ENCODE measurements around the gene PDCD5.
"Not testable (repeated sequence)": the region's sequence is repeated elsewhere in the genome, so short reads cannot be mapped to it uniquely, and the experiment has no call there.

Gene PDCD5

DNA sequence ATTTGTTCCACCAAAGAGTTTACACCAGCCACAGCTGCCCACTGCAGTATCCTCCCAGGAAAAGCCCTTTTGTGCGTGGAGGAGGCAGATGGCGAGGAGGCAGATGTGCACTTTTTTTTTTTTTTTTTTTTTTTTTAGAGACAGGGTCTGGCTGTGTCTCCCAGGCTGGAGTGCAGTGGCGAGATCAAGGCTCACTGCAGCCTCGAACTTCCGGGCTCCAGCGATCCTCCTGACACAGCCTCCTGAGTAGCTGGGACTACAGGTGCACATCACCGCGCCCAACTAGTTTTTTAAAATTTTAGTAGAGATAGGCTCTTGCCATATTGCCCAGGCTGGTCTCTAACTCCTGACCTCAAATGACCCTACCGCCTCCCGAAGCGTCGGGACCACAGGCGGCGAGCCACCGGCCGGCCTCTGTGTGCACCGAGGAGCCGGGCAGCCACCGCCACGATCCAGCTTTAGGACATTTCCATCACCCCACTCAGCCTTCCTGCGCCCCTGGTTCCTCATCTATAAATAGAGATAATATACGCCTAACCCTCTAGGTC lies 563 bp upstream of the PDCD5 start:
- no peak for DNase-seq (ENCODE audit: low spot score)

DNA sequence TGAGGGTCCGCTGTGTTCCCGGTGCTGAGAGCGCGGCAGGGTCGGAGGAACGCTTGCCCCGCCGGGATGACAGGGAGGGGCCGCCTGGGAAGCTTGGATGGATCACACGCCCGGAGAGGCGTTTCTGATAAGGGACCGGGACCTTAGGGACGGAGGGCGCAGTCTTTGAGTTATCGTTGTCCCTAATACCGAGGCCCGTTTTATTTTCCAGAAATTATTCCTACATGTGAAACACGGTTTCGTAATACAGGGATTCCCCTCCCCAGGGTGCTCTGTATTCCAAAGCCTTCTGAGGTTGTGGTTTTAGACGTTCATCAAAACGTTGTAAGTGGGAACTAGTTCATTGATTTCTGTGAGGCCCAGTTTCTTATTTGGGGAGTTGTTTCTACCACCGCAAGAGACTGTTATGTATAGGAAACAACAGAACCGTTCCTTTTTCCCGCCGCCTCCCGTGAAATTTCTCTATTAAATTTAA lies 752 bp downstream of the PDCD5 start:
- DNase-seq (ENCODE audit: low spot score) = no peak

DNA sequence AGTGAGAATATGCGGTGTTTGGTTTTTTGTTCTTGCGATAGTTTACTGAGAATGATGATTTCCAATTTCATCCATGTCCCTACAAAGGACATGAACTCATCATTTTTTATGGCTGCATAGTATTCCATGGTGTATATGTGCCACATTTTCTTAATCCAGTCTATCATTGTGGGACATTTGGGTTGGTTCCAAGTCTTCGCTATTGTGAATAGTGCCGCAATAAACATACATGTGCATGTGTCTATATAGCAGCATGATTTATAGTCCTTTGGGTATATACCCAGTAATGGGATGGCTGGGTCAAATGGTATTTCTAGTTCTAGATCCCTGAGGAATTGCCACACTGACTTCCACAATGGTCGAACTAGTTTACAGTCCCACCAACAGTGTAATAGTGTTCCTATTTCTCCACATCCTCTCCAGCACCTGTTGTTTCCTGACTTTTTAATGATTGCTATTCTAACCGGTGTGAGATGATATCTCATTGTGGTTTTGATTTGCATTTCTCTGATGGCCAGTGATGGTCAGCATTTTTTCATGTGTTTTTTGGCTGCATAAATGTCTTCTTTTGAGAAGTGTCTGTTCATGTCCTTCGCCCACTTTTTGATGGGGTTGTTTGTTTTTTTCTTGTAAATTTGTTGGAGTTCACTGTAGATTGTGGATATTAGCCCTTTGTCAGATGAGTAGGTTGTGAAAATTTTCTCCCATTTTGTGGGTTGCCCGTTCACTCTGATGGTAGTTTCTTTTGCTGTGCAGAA lies 6.9 kb downstream of the PDCD5 start:
- DNase-seq (ENCODE audit: low spot score) = not testable (repeated sequence)

DNA sequence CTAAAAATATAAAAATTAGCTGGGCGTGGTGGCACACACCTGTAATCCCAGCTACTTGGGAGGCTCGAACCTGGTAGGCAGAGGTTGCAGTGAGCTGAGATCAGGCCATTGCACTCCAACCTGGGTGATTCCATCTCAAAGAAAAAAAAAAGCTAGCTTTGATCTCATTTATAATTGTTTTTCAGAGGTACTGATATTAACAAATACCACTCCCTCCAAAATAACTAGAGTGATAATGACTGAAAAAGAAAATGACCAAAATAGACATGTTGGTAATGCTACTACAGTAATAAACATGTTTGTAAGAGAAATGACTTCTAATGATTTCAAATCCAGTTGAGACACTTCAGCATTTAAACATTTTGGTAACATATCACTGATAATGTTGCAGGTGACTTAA lies 13.0 kb downstream of the PDCD5 start:
- DNase-seq (ENCODE audit: low spot score) = no peak

DNA sequence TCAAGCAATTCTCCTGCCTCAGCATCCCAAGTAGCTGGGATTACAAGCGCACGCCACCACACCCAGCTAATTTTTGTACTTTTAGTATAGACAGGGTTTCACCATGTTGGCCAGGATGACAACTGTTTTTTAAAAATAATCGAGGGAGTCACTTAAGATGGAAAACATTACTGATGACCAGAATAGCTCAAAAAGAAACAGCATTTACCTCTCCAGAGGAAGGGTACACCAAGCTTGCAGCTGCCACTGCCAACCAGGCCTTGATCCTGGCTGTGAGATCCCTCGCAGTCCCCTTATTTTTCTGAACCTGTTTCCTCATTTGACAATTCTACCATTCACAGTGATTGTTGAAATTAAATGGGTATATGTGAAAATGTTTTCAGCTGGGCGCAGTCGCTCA lies 14.5 kb downstream of the PDCD5 start:
- no peak for DNase-seq (ENCODE audit: low spot score)

DNA sequence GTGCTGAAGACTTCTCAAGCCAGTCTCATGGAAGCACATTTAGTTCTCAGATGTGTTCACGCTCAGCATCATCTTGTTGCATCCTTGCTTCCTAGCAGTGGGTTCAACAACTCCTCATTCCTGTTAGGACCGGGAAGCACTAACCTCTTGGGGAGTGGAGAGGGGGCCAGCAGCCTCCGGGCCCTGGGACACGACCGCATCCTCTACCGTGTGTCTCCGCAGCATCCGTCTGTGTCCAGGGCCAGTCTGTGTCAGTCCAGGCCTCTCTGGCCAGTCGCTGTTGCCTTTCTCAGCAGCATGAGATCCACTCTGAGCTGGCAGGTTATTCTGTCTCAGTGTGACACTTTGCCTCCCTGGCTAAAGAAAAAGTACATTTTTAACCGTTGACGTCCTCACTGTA lies 17.0 kb downstream of the PDCD5 start:
- DNase-seq (ENCODE audit: low spot score) = no peak

DNA sequence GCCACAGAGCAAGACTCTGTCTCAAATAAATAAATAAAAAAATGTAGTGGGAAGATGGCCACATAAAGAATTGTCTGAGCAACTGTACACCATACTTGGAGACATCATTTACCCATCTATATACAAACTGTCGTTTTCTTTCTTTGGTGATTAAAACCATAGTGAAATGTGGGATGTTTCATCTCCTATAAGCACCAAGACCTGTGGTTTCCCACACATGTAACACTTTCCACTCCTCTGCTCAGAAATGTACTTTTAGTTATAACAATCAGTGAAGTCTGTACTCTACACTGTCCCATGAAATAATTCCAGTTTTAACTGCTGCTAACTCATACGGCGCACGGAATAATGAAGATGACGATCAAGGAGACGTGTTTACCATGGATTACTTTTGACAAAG lies 18.3 kb downstream of the PDCD5 start:
- peak; percentile 2 for DNase-seq (ENCODE audit: low spot score)

DNA sequence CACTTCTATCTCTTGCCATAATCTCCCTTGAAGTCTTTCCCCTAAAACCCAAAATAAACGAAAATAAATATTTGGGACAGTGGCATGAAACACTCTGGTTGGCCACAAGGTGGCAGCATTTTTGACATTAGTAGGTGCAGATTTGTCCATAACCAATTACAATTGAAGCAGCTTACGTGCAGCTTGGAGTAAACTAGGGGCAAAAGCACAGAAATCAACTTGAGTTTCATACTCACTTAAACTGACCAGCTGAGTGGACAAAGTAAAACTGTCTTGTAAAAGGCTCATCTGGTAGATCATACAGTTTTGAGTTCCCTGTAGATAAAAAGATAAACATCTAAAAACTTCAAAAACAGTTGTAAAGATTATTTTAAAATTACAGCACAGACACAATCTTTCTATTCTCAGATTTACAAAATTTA lies 18.8 kb downstream of the PDCD5 start:
- DNase-seq (ENCODE audit: low spot score) = peak; percentile 49

DNA sequence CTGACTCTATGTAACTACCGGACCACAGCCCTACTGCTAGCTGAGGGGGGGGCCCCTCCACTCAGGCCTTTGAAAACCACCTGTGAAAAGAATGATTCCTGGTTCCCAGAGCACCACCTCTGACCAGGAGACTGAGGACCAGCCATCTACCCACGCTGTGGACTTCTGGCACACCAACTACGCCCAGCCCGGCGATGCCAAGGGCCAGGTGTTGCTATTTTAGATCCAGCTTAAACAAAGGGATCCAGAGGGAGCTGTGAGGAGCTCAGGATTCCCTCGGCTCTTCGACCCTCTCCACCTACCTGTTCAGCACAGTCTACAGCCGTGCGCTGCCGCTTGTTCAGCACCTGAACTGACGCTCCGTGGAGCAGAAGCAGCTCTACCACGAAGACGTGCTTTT lies 23.0 kb downstream of the PDCD5 start:
- DNase-seq (ENCODE audit: low spot score) = no peak

DNA sequence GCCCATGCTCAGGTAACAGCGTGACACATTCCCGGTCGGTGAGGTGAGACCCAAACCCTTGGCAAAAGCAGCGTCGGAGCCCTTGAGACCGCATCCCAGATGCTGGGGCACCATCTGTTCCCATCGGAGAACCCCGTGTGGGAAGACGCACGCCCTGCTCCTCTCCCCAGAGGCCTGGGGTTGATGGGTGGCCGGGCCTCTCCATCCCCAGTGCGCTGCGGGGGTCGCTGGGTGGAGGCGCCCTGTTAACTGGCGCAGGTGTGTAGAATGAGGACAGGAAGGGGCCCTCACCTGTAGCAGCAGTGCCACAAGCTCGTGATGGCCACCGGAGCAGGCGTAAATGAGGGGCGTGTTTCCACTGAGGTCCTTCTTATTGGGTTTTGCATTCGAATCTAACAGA lies 24.6 kb downstream of the PDCD5 start:
- no peak for DNase-seq (ENCODE audit: low spot score)

DNA sequence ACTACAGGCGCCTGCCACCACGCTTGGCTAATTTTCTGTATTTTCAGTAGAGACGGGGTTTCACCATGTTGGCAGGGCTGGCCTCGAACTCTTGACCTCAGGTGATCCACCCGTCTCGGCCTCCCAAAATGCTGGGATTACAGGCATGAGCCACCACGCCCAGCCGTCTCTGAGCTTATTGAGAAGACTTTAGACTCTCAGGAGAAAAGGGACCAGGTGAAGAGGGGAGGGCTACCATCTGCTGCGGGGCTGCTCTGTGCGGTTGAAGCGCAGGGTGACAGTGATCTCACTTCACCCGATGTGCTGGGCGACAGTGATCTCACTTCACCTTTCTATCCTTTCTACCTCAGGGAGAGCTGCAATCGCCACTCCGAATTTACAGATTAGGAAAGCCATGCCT lies 25.3 kb downstream of the PDCD5 start:
- DNase-seq (ENCODE audit: low spot score) = no peak

DNA sequence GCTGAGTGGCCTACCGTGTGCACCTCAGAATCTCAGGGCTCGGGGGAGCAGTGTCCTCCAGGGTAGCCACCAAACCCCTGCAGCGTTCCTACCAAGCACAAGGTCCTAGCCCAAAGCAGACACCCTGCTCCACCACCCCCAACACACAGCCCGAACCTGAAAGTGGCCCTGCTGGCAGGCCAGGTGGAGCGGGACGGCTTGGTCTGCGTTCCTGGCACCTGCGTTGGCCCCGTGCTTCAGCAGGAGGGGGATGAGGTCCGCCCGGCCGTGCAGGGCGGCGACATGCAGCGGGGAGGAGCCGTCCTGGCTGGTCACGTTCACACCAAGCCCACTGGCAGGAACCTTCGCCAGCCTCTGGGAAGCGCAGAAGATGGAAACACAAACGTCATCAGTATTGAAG lies 26.5 kb downstream of the PDCD5 start:
- DNase-seq (ENCODE audit: low spot score) = no peak

DNA sequence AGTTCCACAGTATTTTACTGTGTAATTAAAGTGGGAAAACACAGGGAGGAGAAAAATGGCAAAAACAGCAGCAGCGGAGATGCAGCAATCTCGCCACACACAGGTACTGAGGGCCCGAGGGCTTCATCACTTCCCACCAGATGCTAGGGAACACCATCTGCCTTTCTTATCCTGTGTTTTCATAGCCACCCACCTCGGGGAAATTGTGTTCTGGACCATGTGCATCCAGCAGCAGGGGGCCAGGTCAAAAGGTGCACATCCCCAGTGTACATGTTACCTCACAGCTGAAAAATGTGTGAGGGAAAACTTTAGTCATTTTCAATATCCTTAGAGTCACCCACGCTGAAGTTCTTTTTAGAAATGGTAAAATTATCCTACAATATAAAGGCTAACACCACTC lies 30.2 kb downstream of the PDCD5 start:
- no peak for DNase-seq (ENCODE audit: low spot score)

DNA sequence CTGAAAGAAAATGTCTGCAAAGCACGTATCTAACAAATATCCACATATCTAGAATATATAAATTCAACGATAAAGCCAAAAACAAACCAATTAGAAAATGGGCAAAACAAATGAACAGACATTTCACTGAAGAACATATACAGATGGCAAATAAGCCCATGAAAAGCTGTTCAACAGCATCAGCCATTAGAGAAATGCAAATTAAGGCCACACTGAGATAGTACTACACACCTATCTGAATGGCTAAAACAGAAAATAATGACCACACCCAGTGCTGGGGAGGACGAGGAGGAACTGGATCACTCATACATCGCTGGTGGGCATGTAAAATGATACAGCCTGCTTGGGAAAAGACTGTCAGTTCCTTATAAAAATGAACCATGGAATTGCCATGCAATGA lies 32.0 kb downstream of the PDCD5 start:
- DNase-seq (ENCODE audit: low spot score) = no peak

DNA sequence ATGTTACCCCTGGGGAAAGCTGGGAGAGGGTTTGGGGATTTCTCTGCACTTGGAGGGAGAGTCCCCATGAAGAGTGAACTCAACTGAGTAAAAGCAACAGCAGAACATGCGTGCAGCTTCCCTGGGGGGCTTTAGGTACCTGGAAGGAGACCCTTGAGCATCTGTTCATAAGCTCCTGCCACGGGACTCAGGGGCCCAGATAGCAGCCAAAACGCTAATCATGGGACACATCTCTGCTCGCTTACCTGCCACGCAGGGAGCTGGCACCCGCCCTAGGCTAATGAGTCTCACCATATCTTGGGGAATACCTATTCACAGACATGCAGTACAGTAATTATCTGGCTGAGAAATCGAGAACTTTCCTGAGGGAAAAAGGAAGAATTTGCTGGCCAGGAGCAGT lies 33.9 kb downstream of the PDCD5 start:
- no peak for DNase-seq (ENCODE audit: low spot score)

DNA sequence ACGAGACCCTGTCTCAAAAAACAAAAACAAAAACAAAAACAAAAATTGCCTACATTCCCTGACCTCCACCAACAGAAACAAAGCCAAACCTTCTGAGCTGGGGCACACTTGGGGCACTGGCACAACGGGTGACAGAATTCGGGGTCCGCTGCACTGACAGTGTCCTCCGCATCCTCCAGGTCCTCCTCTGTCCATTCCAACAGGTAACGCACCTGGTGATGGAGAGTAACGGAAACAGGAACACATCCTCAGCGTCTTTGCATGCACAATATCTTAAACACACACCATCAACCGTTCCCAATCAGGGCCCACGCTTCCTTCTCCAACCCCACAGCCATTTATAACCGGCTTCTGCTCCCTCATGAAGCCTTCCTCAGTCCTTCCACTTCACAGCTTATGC lies 34.6 kb downstream of the PDCD5 start:
- DNase-seq (ENCODE audit: low spot score) = no peak

DNA sequence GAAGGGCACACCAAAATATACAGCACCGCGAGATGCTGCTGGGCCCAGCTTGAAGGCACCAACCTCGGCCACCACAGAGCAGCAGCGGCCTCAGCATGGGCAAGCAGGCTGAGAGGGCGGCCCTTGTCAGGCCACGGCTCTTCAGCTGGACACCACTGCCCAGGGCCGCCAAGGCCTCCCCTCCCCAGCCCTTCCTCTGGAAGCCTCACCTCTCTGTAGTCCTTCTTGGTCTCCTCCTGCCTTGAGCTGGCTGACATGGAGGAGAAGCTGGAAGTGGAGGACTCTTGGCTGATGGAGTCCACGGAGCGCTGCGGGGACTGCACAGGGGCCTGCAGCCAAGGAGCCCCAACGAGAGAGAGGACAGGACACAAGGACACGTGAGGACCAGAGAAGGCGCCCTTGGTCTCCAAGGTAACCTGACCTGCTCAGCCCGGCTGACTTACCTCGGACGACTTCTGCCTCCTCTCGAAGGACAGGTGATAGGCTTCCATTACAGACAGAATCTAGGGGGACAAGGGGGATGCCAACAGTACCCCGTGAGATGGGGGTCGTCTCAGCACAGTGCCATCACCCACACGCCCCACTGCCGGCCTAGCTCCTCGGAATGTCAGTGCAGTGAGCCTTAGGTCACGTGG lies 38.2 kb downstream of the PDCD5 start:
- DNase-seq (ENCODE audit: low spot score) = no peak

DNA sequence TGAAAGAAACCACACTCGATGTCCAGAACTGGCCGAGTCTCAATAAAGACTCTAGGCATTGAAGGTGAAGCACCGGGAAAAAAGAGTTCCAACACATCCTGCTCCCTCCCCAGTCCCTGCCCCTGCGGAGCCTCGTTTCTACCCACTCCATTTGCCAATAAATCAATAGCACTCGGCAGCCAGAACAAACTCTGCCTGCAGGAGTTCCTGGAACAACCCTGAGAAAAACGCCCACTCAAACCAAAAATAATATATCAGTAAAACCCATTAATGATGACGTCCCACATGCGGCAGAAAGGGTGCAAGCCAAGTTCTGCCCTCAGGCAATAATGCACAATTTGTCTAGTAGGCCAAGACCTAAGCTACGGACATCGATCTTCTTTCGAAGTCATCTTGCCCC lies 41.0 kb downstream of the PDCD5 start:
- DNase-seq (ENCODE audit: low spot score) = no peak

DNA sequence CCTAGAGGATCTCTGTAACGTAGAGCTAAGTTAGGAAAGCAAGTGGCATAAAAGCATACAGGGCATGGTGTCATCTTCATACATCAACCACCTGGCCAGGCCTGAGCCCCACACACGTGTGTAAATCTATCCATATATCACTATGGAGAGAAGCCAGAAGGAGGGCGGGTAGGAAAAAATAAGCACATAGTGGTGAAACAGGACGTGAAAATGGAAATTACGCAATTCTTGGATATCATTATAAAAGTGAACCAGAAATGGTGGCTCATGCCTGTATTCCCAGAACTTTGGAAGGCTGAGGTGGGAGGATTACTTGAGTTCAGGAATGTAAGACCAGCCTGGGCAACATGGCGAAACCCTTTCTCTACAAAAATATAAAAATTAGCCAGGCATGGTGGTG lies 43.4 kb downstream of the PDCD5 start:
- DNase-seq (ENCODE audit: low spot score) = no peak

DNA sequence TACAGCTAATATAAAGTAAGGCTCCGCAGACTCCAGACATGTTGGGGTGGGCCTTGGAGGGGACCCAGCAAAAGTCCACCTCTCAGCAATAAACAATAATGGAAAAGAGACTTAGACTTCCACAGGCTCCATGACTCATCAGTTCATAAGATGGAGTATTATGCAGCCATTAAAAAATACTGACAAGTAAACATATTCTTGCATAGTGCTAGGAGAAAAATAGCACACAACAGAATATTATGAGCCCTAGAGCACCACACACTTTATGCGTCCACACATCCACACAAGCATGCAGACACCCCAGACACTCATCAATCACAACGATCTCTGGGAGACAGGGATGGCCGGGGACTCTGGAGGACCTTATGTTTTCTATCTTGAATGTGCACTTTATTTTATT lies 46.0 kb downstream of the PDCD5 start:
- no peak for DNase-seq (ENCODE audit: low spot score)

DNA sequence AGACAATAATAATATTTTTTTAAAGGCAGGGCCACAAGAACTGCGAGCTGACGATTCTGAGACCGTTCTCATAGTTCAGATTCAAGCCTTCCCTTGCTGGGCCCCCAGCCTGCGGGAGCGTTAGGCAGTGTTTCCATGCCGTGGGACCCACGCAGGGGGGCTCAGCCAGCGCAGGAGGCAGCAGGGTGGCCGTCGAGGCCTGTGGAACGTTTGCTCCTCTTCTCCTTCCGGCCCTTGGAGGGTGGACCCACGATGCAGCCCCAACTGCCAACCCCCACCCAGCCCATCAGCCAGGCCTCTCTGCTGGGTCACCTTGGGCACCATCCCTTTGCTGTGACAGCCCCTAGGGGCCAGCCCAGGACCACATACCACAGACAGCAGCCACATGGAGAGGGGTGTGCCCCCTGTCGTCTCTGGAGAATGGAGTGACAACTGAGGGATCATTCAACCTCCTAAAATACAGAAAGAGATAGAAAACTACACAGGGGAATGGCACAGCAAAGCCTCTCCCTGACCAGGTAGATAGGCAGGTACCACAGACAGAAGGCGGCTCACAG lies 46.8 kb downstream of the PDCD5 start:
- DNase-seq (ENCODE audit: low spot score) = no peak

DNA sequence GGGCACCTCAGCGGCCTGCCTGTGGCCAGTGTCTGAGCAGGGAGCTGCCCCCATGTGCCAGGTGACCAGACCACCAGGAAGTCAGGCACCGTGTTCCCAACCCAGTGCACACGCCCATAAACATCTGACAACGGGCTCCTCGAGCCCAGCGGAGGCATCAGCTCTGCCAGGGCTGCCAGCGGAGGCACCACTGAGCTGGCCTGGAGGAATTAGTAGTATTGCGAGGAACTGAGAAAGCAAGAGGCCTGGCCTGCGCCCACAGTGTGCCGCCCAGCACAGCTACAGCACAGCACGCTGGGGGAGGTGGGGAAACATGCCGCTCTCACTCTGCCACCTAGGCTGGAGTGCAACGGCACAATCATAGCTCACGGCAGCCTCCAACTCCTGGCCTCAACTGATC lies 49.3 kb downstream of the PDCD5 start:
- no peak for DNase-seq (ENCODE audit: low spot score)

DNA sequence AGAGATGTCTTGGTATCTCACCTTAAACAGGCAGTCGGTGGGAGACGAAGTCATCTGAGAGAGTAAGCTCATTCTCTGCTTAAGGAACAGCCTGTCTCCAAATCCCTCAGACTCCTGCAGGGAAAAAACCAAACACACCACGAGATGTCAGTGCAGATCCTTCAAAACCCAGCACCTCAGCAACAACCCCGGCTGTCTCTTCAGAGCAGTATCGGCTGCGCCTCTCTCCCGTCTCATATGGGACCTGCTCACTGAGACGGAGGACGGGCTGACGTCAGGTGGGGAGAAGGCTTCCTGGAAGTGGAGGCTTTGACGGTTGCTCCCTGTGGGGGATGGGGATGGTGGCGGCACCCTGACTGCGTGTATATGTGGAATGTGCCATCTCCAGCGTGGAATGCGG lies 50.4 kb downstream of the PDCD5 start:
- no peak for DNase-seq (ENCODE audit: low spot score)
